Activated naive CD8-positive, alpha-beta T cell treated with anti-CD3 and anti-CD28 coated beads, Interleukin-2, amount 50 U/mL, for 16 hours (primary cell): ENCODE results near the gene DPH5.
"Not testable (repeated sequence)": the region's sequence is repeated elsewhere in the genome, so short reads cannot be mapped to it uniquely, and the experiment has no call there.

Experiments
- DNase-seq: peaks from one replicate; pipeline ENCODE4 v3.0.0-alpha.2; 2020; ENCODE audit warnings: low read depth, low spot score

Gene DPH5

DNA sequence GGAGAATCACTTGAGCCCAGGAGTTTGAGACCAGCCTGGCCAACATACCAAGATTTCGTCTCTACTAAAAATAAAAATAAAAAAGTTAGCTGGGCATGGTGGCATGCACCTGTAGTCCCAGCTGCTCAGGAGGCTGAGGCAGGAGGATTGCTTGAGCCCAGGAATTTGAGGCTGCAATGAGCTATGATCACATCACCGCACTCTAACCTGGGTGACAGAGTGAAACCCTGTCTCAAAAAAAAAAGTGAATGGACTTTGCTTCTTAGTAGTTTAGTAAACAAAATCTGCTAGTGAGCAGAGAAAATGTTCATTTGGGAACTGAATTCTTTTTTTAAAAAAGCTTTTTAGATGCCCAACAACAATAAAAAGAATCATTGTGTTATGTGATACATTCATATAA lies 6.5 kb upstream of the DPH5 start:
- not testable (repeated sequence) for DNase-seq

DNA sequence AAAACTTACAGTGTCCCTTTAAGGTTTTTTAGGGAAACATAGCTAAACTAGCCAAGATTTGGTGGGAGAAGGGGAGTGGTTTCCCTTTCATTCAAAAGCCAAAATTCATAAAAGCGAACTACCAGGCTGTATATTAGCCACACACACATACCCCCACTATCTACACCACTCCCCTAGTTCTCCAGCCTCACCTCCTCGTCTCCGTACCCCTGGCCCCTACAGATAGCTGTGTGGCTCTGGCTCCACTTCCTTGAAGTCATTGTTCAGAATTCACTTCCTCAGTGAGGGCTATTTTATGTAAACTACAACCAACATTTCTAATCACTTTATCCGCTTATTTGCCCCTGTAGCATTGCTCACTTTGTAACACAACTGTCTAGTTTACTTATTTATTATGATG lies 5.3 kb upstream of the DPH5 start:
- DNase-seq = no peak

DNA sequence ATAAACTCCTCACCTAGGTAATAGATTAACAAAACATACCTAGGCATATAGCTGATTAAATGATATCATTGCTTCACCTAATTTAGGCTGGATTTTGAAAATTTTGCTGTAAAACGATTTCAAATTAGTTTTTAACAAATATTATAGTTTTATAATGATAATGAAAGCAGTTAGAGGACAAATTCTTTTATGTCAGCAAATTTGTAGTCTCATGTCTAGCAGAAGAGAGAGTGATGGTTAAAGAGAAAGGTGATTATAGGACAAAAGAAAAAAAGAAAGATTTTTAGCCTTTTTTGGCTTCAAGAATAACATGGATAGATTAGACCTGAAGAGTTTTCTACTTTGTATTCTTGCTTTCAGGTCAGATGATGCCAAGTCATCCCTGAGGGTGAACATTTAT lies 3.6 kb upstream of the DPH5 start:
- DNase-seq = no peak

- DNase-seq = no peak
These were observed 2.9 kb upstream of the DPH5 start for GRCh38 chr1:101028466-101028865.

DNA sequence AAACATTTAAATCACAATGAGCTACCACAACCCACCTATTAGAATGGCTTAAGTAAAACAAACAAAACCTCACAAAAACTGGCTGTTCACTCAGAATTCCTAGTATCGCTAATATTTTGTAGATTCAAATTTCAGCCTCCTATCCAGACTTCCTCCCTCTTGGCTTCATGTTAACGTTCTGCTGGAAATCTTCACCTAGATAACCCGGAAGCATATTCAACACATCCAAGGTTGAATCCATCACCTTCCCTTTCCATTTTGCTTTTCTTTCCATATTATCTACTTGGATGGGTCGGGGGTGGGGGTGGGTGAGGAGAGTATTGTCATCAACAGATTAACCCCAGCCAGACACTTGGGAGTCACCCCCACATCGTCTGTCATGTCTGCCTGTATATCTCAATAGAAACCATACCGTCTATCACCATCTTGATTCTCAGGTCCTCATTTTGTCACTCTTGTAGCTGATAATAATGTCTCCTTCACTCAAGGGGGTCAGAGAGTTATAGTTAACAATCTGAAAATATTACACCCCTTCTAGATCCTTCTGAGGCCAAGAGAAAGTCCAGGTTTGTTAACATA lies 1.7 kb upstream of the DPH5 start:
- no peak for DNase-seq

GRCh38 chr1:101026430-101026788 lies 825 bp upstream of the DPH5 start:
- no peak for DNase-seq

DNA sequence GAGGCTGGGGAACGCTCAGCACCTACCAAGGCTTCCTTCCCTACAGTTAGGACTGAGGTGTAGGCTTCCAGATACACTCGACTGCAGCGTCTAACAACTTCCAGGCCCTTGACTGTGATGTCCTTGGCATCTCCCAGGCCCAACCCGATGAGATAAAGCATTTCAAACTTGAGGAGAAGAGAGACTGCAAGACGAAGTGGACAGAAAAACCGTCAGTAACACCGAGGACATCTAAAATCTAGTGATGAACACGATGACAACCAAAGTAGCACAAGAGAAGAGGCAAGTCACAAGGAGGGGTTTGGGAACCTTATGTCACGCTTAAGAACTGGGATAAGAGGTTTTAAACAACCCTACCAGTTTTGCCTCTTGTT lies 314 bp downstream of the DPH5 start:
- DNase-seq = no peak

- DNase-seq = no peak
These were observed 3.3 kb downstream of the DPH5 start for GRCh38 chr1:101022294-101022693.

GRCh38 chr1:101017448-101017847 lies 8.1 kb downstream of the DPH5 start:
- DNase-seq = no peak

DNA sequence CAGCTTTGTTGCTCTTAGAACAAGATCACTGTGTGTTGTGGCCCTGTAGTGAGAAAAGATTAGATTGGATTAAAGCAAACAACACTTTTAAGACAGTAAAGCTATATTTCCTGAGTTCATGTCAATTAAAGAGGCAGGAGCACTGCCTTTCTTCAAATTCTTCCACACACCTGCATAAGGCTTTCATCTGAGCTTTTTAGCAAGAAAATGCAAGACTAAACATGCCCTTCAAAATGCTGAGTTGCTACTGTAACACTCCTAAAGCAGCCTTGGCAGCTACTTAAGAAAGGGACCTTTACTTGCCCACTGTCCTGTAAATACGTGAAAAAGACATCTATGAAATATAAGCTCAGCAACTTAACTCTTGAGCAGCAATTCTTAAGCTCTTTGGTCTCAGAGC lies 11.8 kb downstream of the DPH5 start:
- DNase-seq = no peak

DNA sequence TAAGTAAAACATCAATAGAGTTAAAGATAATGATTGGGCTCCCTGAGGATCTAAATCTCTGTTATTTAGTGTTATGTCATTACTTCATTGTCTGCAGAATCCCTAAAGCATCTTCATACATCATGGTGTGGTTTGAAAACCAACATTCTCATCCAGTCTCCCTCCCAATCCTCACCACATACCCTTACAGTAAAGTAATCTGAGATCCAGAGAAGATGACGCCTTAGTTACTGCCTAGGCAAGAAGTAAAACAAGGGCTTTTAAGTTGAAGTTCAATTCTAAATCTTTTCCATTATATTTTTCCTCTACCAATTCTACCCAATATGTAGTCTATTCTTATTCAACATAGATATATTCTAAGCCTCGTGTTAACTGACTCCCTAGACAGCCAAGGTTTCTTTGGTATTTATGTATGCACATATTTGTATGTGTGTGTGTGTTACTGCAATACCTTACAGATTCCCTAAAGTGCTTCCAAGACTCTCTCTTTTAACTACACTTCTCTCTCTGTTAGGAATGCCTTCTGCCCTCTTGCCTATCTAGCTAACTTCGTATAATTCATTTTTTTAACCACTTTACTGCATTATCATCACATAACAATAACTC lies 17.3 kb downstream of the DPH5 start:
- no peak for DNase-seq

DNA sequence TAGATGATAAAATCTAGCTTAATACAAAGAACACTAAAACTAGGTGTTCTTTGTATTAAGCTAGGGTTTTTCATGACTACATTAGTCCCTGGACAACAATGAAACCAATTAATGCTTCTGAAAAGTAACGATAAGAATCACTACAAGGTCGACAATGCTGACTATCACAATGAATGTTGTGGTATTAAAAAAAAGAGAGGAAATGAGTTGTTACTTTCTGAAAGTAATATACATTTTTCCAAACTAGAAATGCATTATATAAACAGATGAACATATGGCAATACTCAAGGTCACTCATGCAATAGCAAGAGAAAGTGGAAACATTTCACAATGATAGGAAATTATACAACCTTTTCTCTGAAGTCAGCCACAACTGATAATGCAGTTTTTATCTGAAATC lies 19.0 kb downstream of the DPH5 start:
- DNase-seq = no peak

- no peak for DNase-seq
These were observed 19.7 kb downstream of the DPH5 start for GRCh38 chr1:101005871-101006270.

DNA sequence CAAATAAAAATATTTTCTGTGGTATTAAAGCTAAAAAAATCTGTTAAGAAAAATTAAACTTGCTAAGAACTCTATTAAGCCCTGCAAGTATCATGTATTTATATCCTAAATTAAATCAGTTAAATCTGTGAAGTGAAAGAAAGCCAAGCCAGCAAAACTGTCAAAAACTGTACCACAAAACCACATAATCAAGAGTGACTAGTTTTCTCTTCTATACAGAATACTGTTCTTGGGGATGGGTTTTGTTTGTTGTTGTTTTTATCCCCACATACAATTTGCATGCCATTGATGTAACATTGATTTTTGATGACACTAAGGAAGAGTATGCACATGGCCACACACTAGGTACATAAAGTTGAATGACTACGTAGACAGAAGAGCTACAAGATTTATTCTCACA lies 20.4 kb downstream of the DPH5 start:
- DNase-seq = no peak

DNA sequence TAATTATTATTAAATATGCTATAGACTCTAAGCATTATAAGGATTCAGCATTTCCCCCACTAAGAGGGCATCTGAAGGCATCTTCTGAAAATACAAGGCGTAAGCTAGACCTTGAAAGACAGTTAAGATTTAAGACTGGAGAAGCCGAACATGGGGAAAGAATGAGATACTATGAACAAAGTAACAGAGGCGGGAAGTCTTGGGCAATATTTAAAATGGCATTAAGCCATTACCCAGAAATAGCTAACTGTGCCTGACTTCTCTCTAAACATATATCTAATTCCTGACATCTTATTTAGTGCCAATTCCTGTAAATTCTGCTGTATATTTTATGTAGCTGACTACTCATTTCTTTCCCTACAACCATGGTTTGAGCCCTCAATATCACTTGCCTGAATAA lies 20.9 kb downstream of the DPH5 start:
- DNase-seq = no peak

DNA sequence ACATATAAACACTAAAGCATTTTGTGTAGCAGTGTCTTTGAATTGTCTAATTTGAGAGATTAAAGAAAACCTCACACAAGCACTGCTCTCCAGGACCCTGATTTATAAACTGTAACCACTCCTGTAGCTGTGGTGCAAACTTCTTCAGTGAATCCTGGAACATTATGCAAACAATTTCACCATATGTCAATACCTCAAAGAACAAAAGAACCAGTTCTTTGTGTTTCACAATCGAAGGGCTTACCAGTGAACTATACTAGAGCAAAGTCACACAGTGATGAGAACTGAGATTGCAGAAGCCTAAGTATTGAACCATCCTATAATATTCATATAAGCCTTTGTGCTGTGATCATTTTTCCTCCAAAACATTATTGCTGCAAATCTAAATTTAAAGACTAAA lies 21.5 kb downstream of the DPH5 start:
- DNase-seq = no peak

GRCh38 chr1:101003012-101003650 lies 22.5 kb downstream of the DPH5 start:
- DNase-seq = no peak

DNA sequence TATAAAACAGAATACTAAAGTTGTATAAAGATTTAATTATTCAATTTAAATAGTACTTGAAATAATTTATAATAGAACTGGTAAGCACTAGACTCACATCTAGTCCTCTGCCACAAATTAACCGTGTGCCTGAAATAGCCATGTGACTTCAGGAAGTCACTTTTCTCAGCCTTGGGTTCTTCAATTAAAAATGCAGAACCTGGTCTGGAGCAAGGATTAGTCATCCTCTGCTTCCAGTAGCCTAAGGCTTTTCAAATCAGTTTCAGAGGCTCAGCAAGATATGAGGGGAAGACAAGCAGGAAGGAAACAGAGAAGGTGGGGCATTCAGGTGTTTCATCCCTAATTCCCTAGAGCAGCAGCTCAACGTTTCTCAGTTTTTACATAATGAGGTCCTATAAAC lies 23.0 kb downstream of the DPH5 start:
- no peak for DNase-seq

DNA sequence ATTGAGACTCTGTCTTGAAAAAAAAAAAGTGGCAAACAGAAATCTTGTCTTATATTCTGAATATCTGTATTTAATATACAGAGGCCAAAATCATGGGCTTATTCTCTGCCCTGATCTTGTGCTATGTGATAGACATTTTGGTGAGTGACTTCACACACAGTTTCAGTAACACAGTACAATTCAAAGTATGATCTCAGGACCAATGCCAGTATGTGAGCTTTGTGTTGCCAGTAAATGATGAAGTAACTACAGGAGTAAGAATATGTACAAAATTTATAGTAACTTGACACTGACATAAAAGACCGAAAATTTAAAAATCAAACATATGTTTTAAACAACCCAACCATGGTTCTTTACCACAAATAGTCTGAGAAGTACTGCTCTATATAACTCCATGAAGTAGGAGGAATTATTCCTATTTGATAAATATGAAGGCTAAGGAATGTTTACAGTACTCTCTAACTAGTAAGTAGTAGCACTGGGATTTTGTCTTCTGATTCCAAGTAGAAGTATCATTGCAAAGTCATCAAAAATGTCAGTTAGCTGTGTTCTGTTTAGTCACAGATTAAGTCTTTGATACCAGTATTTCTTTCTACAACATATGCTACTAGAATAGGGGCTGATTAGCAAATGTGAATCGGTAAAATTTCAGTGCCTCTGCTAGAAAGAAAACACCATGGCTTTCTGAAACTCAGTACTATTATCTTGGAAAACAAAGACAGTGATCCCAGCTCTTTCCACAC lies 25.3 kb downstream of the DPH5 start:
- no peak for DNase-seq

DNA sequence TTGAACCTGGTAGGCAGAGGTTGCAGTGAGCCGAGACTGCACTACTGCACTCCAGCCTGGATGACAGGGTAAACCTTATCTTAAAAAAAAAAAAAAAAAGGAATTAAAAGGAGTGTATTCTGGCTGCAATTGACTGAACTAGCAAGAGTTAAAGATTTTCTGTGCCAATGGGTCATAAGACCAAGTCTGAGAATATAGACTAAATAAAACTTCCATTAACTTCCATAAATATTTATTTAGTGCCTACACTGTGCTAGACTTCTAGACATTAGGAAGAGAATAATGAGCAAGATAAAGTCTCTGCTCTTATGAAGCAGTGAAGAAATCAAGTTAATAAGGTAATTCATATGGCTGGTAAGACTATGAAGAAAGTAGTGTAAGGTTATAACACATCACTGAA lies 27.2 kb downstream of the DPH5 start:
- DNase-seq = no peak

- DNase-seq = no peak
These were observed 30.2 kb downstream of the DPH5 start for GRCh38 chr1:100995198-100995988.
